PC-3 (cell line): ENCODE results near the gene ANO4. TPM values are rescaled to one million over a fixed set of nuclear protein-coding genes. Genes with fewer than 3 reads are reported as not detected.

Experiments
- ATAC-seq: fragments of 200-7000 bp; cut with Tn5 transposase; 2 replicates; pipeline ENCODE4 v1.9.1; 2020; ENCODE audit warnings: mild to moderate bottlenecking, moderate library complexity
- BruUV-seq: library from RNA; stranded (reverse); fragments of 400-500 nt; replicated peaks from 2 replicates; lab custom pipeline; 2021; lab: Mats Ljungman, UMichigan
- CTCF ChIA-PET: fragments of 300-600 bp; sonication (Branson Sonifier 250); formaldehyde crosslinking; loops from one replicate; lab custom pipeline; 2022; ENCODE audit warnings: antibody characterized with exemption; lab: Charles Lee
- POLR2A ChIA-PET: fragments of 300-600 bp; sonication (Branson Sonifier 250); formaldehyde crosslinking; loops from one replicate; lab custom pipeline; 2022; ENCODE audit warnings: antibody characterized with exemption; ENCODE audit not compliant: unreplicated experiment; lab: Charles Lee
- DNase-seq: peaks from one replicate; pipeline ENCODE4 v3.0.0-alpha.2; 2015
- H2AFZ ChIP-seq: fragments of 300-600 bp; sonication (generic); 2 replicates; pipeline ENCODE4 v1.6.0; 2016; ENCODE audit warnings: antibody characterized with exemption, low read length
- H3F3A ChIP-seq: fragments of 300-600 bp; sonication (generic); one replicate; pipeline ENCODE4 v1.6.0; 2017; ENCODE audit warnings: antibody characterized with exemption, low read length, control low read depth, mild to moderate bottlenecking; ENCODE audit not compliant: unreplicated experiment
- H3K27ac ChIP-seq: fragments of 300-600 bp; sonication (generic); 2 replicates; pipeline ENCODE4 v1.5.1; 2016; ENCODE audit warnings: mild to moderate bottlenecking, low read length
- H3K27me3 ChIP-seq: fragments of 300-600 bp; sonication (generic); 2 replicates; pipeline ENCODE4 v1.6.1; 2016; ENCODE audit warnings: low read length, mixed read lengths
- H3K36me3 ChIP-seq: fragments of 300-600 bp; sonication (generic); 2 replicates; pipeline ENCODE4 v1.6.1; 2016; ENCODE audit warnings: low read depth, mixed run types, low read length, mixed read lengths
- H3K4me1 ChIP-seq: fragments of 300-600 bp; sonication (generic); 2 replicates; pipeline ENCODE4 v1.5.1; 2016; ENCODE audit warnings: low read length; ENCODE audit not compliant: insufficient read depth
- H3K4me2 ChIP-seq: fragments of 300-600 bp; sonication (generic); 2 replicates; pipeline ENCODE4 v1.6.0; 2016; ENCODE audit warnings: low read length
- H3K4me3 ChIP-seq: fragments of 300-600 bp; sonication (generic); 2 replicates; pipeline ENCODE4 v1.5.1; 2016; ENCODE audit warnings: mild to moderate bottlenecking, low read length, mixed read lengths
- H3K79me2 ChIP-seq: fragments of 300-600 bp; sonication (generic); 2 replicates; pipeline ENCODE4 v1.6.1; 2017; ENCODE audit warnings: low read length, mixed read lengths
- H3K9ac ChIP-seq: fragments of 300-600 bp; sonication (generic); 2 replicates; pipeline ENCODE4 v1.6.0; 2016; ENCODE audit warnings: mild to moderate bottlenecking, low read length
- H3K9me2 ChIP-seq: fragments of 300-600 bp; sonication (generic); replicated peaks from 2 replicates; pipeline ENCODE4 v1.6.1; 2016; ENCODE audit warnings: mixed run types, low read length, mixed read lengths
- H3K9me3 ChIP-seq: fragments of 300-600 bp; sonication (generic); 2 replicates; pipeline ENCODE4 v1.6.1; 2016; ENCODE audit warnings: low read length, mixed read lengths
- H4K20me1 ChIP-seq: fragments of 300-600 bp; sonication (generic); 2 replicates; pipeline ENCODE4 v1.6.1; 2016; ENCODE audit warnings: low read length, mixed read lengths
- EZH2 ChIP-seq: fragments of 300-600 bp; sonication (generic); IDR thresholded peaks from one replicate; pipeline ENCODE4 v1.6.1; 2017; ENCODE audit warnings: antibody characterized with exemption, mild to moderate bottlenecking, low read length; ENCODE audit not compliant: unreplicated experiment
- EZH2phosphoT487 ChIP-seq: fragments of 300-600 bp; sonication (generic); IDR thresholded peaks from 2 replicates; pipeline ENCODE4 v1.6.1; 2018; ENCODE audit warnings: mild to moderate bottlenecking, antibody characterized with exemption, low read length, borderline replicate concordance
- intact Hi-C: fragments of 100-400 bp; cut with micrococcal nuclease; formaldehyde crosslinking; loops from 2 replicates; pipeline ENCODE4 v1.9.0; 2023
- total RNA-seq: library from RNA; depleted of rRNA; stranded (reverse); fragments of >200 nt; gene quantifications from 2 replicates; pipeline ENCODE4 v1.2.3, GENCODE V29; 2014
- TF ChIP-seq, protein P1 (sequence below): fragments of 300-600 bp; sonication (generic); conservative IDR thresholded peaks from 2 replicates; pipeline ENCODE4 v1.5.1; 2017; ENCODE audit warnings: antibody characterized with exemption, low read depth, mild to moderate bottlenecking, low read length

The ANO4 gene
- total RNA-seq, 1 experiment from 2014 or later = not detected

DNA sequence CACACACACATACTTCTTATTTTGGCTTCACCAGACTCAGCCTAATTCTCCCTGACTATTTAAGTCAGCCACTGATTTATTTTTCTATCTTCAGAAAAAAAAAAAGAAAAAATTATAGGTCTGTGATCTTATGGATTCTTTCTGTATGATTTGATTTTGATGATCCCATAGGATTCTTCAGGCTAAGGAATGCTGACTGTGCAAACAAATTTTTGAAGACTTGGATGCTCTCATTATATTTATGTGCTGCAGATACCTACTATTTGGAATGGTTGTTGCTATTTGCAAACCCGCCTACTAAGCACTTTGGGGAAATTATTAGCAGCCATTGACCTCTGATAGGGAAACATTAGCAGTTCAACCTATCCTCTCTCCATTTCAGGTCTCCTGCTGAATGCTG is 4.0 kb upstream of the ANO4 start:
- POLR2A ChIA-PET = no interaction called here

DNA sequence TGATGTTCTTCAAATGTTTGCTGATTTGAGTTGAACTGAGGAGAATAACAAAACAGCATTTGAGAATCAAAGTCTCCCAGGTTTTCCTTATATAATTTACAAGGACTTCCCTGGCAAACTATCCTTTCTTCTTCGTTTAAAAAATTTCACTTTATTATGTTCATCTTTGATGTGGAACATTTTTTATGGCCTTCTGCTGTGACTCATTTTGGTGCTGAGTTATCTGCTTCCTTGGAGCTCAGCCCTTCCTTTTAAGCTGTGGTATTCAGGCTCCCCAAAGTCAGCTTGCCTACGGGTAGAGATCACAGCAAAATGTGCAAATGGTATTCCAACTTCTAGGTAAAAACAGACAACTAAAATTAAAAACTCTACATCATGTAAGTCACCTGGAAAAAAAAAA is 1.4 kb upstream of the ANO4 start:
- H3K9me3 ChIP-seq = no peaks in the 10 kb centered on the region
- ATAC-seq (no peak), DNase-seq (peak; percentile 15)
- no peaks in the 10 kb centered on the region for H3F3A ChIP-seq
- H3K36me3 ChIP-seq = no peaks in the 10 kb centered on the region
- ChIA-PET CTCF (interaction anchor here (0.7 kb wide), 1 partner anchor 993 kb away, joined by 3 read pairs; no protein-coding TSS in a partner anchor), POLR2A (no interaction called here)
- H3K4me1 ChIP-seq = no peaks in the 10 kb centered on the region
- H3K9ac ChIP-seq = no peak overlapping the region
- intact Hi-C loops = no loop called here
- H4K20me1 ChIP-seq = no peaks in the 10 kb centered on the region
- no peak overlapping the region for H3K4me2 ChIP-seq
- BruUV-seq = no TSS peak
- TF ChIP-seq EZH2 = no peak
- TF ChIP-seq, protein P1, sequence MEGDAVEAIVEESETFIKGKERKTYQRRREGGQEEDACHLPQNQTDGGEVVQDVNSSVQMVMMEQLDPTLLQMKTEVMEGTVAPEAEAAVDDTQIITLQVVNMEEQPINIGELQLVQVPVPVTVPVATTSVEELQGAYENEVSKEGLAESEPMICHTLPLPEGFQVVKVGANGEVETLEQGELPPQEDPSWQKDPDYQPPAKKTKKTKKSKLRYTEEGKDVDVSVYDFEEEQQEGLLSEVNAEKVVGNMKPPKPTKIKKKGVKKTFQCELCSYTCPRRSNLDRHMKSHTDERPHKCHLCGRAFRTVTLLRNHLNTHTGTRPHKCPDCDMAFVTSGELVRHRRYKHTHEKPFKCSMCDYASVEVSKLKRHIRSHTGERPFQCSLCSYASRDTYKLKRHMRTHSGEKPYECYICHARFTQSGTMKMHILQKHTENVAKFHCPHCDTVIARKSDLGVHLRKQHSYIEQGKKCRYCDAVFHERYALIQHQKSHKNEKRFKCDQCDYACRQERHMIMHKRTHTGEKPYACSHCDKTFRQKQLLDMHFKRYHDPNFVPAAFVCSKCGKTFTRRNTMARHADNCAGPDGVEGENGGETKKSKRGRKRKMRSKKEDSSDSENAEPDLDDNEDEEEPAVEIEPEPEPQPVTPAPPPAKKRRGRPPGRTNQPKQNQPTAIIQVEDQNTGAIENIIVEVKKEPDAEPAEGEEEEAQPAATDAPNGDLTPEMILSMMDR = no peak
- TF ChIP-seq EZH2phosphoT487 = no peak
- H3K4me3 ChIP-seq = no peak overlapping the region
- H2AFZ ChIP-seq = no peak overlapping the region
- peaks cover 53% of the 10 kb centered on the region for H3K27me3 ChIP-seq
- H3K9me2 ChIP-seq = no peaks in the 10 kb centered on the region
- H3K79me2 ChIP-seq = no peaks in the 10 kb centered on the region
- no peak overlapping the region for H3K27ac ChIP-seq

More for the DNA sequence above, 4.0 kb upstream of the ANO4 start:
- Histone ChIP-seq H2AFZ (no peak overlapping the region), H3K9me3 (no peaks in the 10 kb centered on the region), H3F3A (no peaks in the 10 kb centered on the region), H3K36me3 (no peaks in the 10 kb centered on the region), H3K9ac (no peak overlapping the region), H3K4me1 (no peaks in the 10 kb centered on the region), H3K27me3 (peaks cover 31% of the 10 kb centered on the region), H3K9me2 (no peaks in the 10 kb centered on the region), H3K4me2 (no peak overlapping the region), H3K27ac (no peak overlapping the region), H3K79me2 (no peaks in the 10 kb centered on the region), H4K20me1 (no peaks in the 10 kb centered on the region), H3K4me3 (no peak overlapping the region)
- no TSS peak for BruUV-seq
- TF ChIP-seq EZH2 (no peak), EZH2phosphoT487 (no peak)
- TF ChIP-seq, protein P1 = no peak
- intact Hi-C loops = no loop called here
- no peak for ATAC-seq
- no peak for DNase-seq
- CTCF ChIA-PET = no interaction called here

DNA sequence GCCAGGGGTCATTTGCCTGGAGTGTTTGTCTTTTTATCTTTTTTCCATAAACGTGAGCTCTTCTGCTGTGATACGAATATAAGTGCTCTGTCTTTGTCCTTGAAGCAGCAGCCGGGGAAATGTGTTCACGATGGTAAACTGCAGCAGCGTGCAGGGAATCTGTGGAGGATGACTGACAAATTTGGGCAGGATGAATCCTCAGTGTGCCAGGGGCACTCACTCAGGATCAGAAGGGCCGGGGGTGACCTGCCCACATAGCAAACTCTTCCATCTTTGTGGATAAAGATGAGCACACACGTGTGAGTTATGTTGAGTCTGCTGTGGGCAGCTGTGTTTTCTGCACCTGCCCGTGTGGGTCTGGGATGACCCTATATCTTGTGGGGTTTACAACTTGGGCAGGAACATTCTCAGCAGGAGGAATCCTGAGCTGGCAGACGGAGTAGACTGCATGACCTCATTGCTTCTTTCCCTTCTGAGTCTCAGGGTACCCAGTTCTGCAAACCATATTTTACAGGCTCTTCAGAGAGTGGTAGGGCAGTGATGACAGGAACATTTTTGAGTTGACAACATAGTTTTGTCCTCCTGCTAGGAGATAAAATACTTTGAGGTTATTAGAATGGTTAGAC is 711 bp downstream of the ANO4 start:
- H3K4me3 ChIP-seq = no peak overlapping the region
- CTCF ChIA-PET = no interaction called here
- no peaks in the 10 kb centered on the region for H3F3A ChIP-seq
- H3K9ac ChIP-seq = no peak overlapping the region
- H3K36me3 ChIP-seq = no peaks in the 10 kb centered on the region
- peaks cover 58% of the 10 kb centered on the region for H3K27me3 ChIP-seq
- BruUV-seq = no TSS peak
- intact Hi-C loops = no loop called here
- H3K4me1 ChIP-seq = no peaks in the 10 kb centered on the region
- no peak for DNase-seq
- no peak for TF ChIP-seq EZH2phosphoT487
- TF ChIP-seq EZH2 = no peak
- TF ChIP-seq, protein P1 = no peak
- no peaks in the 10 kb centered on the region for H4K20me1 ChIP-seq
- POLR2A ChIA-PET = no interaction called here
- H3K4me2 ChIP-seq = no peak overlapping the region
- no peak overlapping the region for H3K27ac ChIP-seq
- H3K79me2 ChIP-seq = no peaks in the 10 kb centered on the region
- no peaks in the 10 kb centered on the region for H3K9me2 ChIP-seq
- H3K9me3 ChIP-seq = no peaks in the 10 kb centered on the region
- no peak for ATAC-seq
- no peak overlapping the region for H2AFZ ChIP-seq
